ENCODE data around the gene CCN2.

CCN2 gene, protein sequence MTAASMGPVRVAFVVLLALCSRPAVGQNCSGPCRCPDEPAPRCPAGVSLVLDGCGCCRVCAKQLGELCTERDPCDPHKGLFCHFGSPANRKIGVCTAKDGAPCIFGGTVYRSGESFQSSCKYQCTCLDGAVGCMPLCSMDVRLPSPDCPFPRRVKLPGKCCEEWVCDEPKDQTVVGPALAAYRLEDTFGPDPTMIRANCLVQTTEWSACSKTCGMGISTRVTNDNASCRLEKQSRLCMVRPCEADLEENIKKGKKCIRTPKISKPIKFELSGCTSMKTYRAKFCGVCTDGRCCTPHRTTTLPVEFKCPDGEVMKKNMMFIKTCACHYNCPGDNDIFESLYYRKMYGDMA

DNA sequence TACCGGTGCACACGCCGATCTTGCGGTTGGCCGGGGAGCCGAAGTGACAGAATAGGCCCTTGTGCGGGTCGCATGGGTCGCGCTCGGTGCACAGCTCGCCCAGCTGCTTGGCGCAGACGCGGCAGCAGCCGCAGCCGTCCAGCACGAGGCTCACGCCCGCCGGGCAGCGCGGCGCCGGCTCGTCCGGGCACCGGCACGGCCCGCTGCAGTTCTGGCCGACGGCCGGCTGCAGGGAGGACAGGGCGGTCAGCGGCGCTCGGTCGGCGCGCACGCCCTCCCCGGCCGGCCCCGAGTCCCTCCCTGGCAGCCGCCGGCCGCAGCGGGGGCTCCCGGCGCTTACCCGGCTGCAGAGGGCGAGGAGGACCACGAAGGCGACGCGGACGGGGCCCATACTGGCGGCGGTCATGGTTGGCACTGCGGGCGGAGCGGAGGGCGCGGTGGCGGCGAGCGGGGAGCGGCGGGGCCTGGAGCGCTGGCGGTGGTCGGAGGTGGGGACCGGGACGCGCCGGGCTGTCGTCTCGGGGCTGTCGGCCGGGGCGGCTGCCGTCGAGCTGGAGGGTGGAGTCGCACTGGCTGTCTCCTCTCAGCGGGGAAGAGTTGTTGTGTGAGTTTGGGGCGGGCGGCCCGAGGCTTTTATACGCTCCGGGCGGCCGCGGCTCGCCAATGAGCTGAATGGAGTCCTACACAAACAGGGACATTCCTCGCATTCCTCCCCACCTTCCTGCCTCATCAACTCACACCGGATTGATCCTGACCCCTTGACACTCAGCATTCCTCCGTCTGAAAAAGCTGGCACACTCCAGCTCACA lies at the start of gene CCN2:
Gene CCN2, minus strand, starts transcription at position 606 of the 809 bp plus-strand sequence. Its CDS starts 200 bp downstream, at position 406.
- peak; percentile 93 for DNase-seq

DNA sequence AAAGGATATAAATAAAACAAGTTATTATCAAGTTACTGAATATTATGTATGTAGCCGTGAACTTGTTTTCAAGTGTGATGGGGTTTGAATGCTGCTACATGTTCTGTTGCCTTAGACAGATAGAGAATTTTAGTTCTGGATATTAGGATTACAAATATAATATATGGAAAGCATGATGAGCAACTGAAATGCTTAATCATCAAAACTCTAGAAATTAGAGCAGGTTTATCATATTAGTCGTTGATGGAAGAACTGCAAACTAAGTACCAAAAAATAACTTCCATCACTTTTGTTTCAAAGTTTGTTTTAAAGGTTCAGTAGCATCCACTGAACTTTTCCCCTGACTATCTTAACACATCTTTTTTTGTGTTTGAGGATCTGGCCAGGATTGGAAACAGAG lies 49.1 kb upstream of the CCN2 start:
- no peak for DNase-seq

DNA sequence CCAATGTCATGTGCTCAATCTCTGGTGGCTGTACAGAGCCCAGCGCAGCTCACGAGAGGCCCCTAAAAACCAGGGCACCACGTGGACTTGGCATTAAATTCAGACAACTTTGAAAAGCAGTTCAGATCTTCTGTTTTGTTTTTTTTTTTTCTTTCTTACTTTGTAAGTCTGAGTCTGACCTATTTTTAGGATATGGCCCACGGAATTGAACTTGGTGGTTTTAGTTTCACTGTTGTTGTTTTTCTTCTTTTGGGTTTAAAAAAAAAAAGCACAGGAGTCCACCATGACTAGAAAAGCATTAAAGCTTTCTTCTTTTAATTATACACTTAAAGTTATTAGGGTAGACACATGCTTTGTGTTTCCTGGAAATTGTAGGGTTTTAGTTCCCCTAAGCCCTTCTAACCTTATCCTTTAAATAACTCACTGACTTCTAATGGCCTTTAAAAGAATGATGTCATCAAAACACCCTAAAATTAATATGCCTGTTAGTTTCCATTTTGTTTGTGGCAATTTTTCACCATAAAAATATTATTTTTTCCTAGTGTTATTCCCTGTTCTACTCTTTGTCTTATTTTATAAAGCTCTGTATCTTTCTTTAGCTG lies 48.5 kb upstream of the CCN2 start:
- no peak for DNase-seq

DNA sequence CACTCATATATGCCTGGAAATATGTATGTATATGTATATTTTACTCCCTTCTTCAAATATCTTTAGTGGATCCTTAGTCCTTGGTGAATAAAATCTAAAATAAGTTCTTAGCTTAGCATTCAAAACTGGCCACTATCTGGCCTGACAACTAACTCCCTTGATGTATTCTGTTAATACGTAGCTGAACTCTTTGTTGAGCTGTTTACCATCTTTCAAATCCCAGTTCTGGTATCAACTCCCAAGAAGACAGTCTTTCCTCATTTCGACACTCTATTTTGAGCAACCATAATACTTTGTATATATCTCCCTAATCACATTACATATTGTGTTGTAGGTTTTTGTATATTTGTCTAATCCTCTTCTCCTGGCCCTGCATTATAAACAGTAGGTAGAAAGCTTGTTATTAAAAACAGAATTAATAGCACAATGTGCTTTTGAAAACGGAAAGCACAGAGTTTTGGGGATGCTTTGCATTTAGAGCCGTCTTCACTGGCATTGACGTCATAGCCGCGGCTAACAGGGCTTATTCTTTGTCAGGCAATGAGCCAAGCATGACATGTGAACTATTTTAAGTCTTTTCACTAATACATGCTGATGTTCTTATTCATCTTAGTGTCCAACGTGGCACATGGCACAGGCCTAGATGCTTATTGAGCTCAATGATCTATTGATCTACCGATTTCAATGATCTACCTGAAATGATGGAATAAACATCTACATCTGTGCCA lies 47.2 kb upstream of the CCN2 start:
- no peak for DNase-seq

DNA sequence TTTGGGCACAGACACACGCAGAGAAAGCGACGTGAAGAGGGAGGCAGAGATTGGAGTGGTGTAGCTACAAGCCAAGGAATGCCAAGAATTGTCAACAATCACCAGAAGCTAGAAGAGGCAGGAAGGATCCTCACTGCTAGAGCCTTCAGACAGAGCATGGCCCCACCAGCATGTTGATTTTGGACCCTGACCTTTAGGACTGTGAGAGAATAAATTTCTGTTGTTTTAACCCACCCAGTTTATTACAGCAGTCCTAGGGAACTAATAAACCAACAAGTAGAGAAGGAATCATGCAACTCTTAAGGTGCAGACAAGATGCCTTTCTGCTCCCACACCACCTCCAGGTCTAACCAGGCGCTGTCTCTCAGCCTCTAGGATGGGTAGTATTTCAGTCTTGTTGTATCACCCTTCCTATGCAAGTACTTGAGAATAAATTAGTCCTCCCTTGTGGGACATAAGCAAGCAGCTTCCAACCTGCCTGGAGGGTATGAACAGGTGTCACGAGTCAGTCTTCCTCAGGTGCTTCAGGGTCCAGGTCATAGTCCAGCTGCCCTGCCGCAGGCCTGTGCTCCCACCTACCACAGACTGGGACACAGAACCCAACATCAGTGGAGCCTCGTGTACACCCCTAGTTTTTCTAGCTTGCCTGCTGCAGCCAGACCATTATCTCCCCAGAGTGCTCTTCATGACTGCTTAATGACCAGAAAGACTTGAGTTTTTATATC lies 46.4 kb upstream of the CCN2 start:
- DNase-seq = no peak

DNA sequence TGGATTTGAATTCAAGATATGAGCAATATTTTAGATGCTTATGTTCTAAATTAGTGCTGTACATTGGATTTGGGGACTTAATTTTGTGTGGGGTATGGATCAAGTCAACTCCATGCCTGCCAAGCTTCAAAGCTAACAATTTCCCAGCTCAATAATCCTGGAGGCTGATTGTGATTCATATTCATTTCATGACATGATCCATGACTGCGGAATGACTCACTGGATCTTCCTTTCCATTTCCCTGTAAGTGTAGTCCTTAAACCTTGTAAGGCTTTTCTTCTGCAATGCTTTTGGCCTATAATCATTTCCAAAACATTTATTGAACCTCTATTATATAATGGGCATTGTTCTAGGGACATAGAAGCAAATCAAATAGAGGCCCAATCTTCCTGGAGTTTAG lies 44.7 kb upstream of the CCN2 start:
- DNase-seq = peak; percentile 79

DNA sequence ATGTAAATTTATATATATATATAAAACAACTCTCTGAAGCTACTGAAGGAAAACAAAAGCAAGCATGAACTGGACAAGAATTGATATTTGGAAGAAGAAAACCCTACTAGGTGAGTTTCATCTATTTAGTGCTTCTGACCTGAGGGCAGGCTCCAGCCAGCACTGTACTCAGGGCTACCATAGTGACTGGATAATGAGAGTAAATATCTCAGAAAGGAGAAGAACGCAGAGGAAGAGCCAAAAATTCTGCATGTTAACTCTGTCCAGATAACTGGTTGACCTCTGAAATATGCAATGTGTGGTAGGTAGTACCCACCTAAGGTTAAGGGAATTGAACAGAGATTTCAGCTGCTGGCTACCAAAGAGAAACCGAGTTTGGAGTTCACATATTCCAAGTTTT lies 41.4 kb upstream of the CCN2 start:
- no peak for DNase-seq

DNA sequence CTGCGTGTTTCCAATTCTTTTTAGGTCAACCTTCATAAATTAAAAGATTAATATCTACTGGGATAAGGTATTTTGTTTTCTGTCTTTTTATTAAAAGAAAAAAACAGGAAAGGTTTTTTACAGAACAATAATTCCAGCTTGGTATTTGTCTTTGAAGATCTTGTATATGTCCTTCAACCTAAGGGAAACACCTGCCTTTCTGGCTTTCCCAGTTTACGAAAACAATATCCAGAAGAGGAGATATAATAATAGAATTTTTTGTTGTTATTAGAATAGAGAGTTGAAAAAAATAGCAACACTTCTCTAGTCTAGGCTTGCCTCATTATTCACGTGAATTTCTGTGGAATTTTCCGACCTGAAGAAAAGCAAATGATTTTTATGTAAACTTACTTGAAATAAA lies 37.9 kb upstream of the CCN2 start:
- no peak for DNase-seq

DNA sequence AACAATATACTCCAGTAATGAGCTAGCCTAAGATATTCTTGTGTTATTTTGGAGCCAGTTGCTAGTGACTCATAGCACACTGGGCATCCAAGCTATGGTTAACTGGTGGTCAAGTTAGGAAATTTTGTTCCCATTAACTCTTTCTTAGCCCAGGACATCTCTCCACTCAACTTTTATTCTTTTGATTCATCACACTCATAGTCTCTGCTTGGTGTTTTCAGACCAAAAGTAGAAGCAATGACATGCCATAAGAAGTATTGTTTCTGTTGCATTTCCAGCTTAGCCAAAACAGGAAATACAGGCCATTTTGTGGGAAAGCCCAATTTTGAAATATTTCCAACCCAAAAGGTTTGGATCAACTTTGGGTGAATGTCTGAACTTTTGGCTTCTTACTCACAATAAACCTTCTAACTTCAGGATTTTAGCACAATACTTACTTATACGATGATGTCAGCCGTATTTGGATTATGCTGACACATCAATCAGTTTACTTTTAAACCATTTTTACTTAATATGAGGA lies 31.6 kb upstream of the CCN2 start:
- no peak for DNase-seq

DNA sequence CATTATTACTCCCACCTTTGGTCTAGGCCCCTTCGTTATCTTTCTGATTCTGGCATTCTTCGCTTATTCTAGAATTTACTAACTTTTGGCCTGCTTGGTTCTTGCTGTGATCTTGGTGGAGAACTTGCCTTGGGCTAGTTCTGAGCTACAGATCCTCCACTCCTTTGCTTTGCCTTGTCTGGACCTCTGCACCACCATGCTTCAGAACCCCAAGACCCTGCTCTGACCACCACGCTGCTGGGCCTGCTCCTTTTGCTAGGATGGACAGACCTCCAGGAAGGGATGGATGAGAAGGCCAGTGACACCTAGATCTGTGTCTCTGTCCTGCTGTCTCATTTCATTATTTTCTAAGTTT lies 30.4 kb upstream of the CCN2 start:
- no peak for DNase-seq

DNA sequence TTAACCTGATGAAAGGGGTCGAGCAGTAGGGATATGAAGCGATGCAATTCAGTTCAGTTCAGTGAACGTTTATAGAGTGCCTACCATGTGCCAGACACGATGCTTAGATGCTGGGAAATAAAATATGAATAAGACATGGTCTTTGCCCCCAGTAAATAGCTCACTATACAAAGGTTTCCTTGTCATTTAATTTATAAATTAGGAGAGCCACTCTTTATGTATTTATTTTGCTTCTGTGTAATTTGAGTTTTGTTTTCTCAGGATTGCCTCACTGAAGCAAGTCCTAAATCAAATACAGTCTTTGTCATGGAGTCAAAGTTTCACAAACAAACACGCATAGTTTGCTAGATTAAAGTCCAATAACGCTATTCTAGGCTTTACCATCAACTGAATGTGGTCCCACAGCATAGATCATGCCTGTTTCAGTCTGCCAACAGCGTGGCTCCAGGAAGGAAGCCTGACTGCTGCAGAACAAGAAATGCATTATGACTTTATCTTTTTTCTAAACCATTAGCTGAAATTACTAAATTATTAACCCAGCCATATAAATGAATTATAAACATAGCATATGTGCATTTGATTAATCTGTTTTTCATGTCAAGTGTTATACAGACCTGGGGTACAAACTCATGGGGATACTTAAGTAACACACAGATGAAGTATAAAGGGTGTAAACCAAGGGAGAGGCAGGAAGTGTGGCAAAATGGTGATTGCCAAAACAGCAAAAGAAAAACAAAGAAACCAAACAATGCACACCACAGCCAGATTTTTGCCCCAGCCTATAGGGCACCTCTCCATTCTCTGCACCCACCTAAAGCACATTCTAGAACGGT lies 29.8 kb upstream of the CCN2 start:
- no peak for DNase-seq

DNA sequence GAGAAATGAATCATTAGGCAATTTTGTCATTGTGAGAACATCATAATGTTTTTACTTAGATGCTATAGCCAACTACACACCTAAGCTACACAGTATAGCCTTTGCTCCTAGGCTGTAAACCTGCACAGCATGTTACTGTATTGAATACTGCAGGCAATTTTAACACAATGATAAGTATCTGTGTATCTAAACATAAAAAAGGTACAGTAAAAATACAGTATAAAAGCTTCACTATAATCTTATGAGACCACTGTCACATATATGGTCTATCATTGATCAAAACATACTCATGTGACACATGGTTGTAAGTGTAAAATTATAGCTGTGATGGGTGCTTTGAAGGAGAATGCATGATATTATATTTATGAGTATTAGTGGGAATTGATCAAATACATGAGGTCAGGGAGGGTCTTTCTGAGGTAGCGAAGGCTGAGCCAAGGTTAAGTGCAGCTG lies 29.2 kb upstream of the CCN2 start:
- no peak for DNase-seq

DNA sequence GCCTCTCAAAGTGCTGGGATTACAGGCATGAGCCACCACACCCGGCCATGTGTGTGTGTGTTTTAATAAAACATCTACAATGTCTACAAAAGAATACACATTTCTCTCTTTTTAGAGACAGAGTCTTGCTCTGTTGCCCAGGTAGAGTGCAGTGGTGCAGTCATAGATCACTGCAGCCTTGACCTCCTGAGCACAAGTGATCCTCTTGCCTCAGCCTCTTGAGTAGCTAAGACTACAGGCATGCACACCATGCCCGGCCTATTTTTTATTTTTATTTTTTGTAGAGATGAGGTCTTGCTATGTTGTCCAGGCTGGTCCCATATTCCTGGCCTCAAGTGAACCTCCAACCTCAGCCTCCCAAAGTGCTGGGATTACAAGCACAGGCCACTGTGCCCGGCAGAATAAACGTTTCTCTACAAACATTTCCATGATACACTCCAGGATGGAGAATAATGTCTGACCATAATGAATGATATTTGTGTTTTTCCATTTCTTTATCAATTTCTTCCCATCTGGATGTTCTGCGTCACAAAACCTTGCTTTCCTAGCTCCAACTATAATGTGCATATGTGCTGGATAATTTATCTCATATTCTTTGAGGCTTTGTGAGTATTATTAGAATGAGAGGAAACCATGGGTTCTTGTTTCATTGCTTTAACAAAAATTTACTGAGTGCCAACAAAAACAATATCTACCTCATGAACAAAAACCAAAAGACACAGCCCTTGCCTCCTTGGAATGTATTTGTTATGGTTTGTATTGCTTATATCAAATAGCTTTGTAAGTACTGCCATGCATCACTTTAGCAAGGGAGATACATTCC lies 28.6 kb upstream of the CCN2 start:
- DNase-seq = peak; percentile 68

DNA sequence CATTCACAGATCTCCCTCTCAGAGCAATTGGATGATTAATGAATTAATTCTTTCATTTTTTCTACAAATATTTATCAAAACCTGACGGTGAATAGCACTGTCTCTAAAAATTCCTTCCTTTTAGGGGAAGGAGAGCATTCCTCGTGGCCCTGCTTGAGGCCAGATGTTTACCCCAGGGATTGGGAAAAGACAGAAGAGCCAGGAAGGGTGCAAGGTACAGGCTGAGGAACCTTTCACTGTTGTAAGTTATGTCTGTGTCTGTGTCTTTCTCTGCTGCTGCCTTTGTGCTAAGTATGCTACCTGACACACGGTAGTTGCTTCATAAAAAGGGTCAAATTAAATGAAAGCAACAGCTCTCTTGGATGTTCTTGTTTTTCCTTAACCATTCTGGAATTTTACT lies 27.4 kb upstream of the CCN2 start:
- no peak for DNase-seq

DNA sequence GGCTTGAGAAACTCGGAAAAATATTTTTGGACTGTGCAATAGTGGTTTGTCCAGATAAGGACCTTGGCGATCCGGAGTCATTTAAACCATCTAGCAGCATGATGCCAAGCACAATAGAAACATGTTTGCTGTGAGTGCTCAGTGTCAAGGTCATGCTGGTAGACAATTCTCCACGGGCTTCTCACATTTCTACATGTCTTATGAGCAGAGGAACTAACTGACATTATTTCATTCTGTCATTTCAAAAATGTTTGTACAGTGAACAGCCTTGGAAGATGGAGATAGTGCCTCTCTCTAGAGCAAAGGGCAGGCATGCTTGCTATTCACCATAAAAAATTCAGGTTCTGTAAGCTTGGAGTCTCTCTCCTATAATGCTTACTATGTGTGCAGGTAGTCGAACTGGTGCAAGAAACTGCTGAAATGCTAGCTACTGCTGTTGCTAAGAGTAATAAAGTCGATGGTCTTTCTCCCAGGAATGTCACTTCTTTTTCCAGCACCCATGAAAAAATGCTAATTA lies 25.4 kb upstream of the CCN2 start:
- no peak for DNase-seq

DNA sequence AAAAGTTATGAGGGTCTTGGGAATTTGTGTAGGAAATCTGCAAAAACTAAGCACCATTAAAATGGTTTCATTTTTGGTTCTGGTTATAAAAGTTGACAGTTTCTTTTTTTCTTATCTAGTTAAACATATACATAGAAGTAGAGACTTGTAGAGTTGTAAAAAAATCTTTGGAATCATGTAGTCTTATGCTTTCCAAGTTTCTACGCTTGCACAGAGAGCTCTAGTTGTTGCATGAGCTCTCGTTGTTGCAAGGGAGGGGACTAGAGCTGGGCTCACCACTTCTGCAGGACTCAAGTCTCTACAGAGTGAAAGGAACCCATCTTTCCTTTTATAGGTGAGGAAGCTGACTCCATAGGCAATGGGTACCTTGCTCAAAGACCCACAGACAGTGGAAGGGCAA lies 21.6 kb upstream of the CCN2 start:
- DNase-seq = no peak

DNA sequence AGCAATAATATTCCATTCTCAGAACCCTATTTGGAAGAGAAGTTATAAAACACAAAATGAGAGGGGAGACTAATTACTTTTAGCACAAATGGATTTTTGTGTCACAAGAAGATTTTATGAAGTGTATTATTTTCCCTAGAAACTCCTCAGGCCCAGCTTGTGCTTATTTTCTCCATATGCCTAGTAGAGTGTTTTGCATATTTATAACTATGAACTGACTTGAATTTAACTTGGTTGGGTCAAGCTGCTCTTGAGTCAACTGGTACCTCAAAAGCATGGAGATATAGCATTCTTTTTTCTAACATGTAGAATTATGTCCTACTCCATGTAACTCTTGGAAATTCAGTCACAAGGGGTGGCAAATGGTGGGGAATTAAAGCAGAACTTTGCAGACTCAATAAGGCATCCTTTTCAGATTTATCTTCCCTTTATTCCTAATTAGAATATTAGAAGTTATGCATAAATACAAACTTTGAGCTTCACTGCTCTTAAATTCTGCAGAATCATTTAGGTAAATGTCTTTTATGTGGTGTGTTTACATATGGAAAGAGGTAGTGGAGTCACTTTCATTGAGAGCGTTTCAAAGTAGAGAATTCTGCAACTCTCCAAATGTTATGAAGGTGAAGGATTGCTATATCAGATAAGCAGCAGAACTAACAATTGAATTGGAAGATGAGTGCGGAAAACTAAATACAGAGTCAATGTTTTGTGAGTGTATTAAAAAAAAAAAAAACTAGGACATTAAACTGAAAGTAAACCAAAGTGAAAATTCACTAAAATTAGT lies 19.1 kb upstream of the CCN2 start:
- DNase-seq = no peak

DNA sequence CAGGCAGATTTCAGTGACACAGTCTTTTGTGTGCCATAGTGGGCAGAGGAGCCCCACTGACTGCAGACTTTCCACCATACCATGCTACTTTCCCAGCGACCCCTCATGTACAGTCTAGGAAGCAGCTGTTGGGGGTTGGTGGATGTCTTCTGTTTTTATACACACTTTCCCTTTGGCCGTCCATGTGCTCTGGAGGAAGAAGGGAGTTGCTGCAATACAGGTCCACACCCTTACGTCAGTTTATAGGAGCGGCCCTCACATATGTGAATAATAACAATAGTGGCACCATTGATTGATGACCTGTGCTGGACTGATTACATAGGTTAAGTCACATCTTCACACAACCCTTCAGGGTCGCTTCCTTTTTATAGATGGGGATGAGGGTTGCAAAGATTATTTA lies 17.5 kb upstream of the CCN2 start:
- no peak for DNase-seq

DNA sequence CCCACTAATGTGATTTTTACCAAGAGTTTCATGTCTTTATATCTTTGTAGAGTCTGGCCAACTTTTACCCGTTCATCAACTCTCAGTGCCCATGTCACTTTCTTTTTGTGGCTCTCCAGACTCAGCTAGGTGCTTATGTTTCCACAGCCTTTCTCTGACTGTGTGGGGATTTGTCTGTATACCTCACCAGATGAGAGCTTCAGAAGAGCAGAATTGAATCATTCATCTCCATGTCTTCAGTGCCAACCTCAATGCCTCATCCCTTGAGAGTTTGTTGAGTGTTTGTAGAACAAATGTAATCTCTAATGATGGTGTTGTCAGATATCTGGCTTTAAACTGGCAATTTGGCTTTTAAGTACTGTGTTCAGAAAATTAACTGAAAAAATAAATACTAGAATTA lies 16.8 kb upstream of the CCN2 start:
- DNase-seq = no peak
